Measurements from ENCODE around the gene BSND.

The BSND gene

GRCh38 chr1:54980046-54980527, 18.6 kb upstream of the BSND start:
- no peak overlapping the region for H3K4me2 ChIP-seq (ENCODE audit: low read depth, low read length)
- H4K20me1 ChIP-seq (ENCODE audit: insufficient read depth, low read length): no peaks in the 10 kb centered on the region
- TF ChIP-seq EZH2phosphoT487 (IDR thresholded peaks at IDR 0.05; ENCODE audit: low read length) (no peak), EZH2 (optimal IDR thresholded peaks at IDR 0.05; ENCODE audit: low read depth, low read length) (no peak), CTCF (IDR thresholded peaks at IDR 0.05; ENCODE audit: low read length) (no peak)
- no peaks in the 10 kb centered on the region for H3K9me3 ChIP-seq (replicated peaks; ENCODE audit: insufficient read depth, low read length)
- H3K4me1 ChIP-seq (ENCODE audit: low read length): no peaks in the 10 kb centered on the region
- H3K27me3 ChIP-seq (replicated peaks; ENCODE audit: insufficient read depth, low read length): peaks cover 2% of the 10 kb centered on the region; the same call in 1 of the 2 replicates
- H2AFZ ChIP-seq (ENCODE audit: low read length): no peak overlapping the region
- H3K79me2 ChIP-seq (ENCODE audit: low read length): no peaks in the 10 kb centered on the region
- H3K9me2 ChIP-seq (replicated peaks; ENCODE audit: insufficient read depth, low read length): no peaks in the 10 kb centered on the region
- no peak overlapping the region for H3K9ac ChIP-seq (ENCODE audit: low read length)
- no peak for DNase-seq
- H3K27ac ChIP-seq (ENCODE audit: low read length): no peak overlapping the region
- H3K4me3 ChIP-seq (ENCODE audit: low read length): no peak overlapping the region
- no peaks in the 10 kb centered on the region for H3K36me3 ChIP-seq (replicated peaks; ENCODE audit: insufficient read depth, low read length)
- H3F3A ChIP-seq (ENCODE audit: insufficient read depth, low read length): no peaks in the 10 kb centered on the region

DNA sequence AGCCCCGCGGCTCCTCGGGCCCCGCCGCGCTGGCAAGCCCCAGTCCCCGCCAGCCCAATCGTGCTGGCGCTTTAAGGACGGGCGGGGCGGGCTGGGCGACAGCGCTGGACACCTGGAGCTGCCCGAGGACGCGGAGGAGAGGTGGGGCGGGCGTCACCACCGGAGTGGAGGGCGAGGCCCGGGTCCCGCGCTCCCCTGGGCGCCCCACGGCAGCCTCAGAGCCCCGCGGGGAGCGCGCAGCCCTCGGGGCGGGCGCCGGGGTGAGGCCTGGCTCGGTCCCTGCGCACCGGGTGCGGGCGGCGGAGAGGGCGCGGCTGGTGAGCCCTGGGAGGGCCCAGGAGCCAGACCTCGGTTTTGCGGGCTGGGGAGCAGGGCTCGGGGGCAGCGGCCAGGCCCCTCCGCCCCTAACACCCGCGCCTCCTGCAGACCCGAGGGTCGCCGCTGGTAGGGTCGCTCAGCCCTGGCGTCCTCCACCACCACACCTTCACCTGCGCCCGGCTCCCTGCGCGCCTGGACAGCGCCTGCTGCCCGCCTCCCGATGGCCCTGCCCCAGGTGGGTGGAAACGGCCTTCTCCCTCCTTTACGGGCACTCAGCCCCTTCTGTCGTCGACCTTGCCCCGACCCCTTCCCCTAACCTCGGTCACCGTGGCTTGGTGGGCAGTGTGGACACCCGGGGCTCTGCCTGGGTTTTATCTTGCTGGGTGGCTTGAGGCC, 18.0 kb upstream of the BSND start, which contains the start of gene TMEM61:
Gene TMEM61 (plus strand): TSS at position 101 of the 714 bp plus-strand sequence. CDS start 438 bp downstream, at position 539.
- Histone ChIP-seq H3K9me2 (replicated peaks; ENCODE audit: insufficient read depth, low read length) (no peaks in the 10 kb centered on the region), H3K9me3 (replicated peaks; ENCODE audit: insufficient read depth, low read length) (no peaks in the 10 kb centered on the region), H4K20me1 (ENCODE audit: insufficient read depth, low read length) (no peaks in the 10 kb centered on the region), H3K4me3 (ENCODE audit: low read length) (no peak within 1 kb of the TSS), H3K36me3 (replicated peaks; ENCODE audit: insufficient read depth, low read length) (no peaks in the 10 kb centered on the region), H3K4me2 (ENCODE audit: low read depth, low read length) (no peak within 1 kb of the TSS), H3K9ac (ENCODE audit: low read length) (no peak within 1 kb of the TSS), H3K4me1 (ENCODE audit: low read length) (no peaks in the 10 kb centered on the region), H3K27ac (ENCODE audit: low read length) (no peak within 1 kb of the TSS), H2AFZ (ENCODE audit: low read length) (no peak within 1 kb of the TSS), H3K79me2 (ENCODE audit: low read length) (no peaks in the 10 kb centered on the region), H3F3A (ENCODE audit: insufficient read depth, low read length) (no peaks in the 10 kb centered on the region), H3K27me3 (replicated peaks; ENCODE audit: insufficient read depth, low read length) (peaks cover 2% of the 10 kb centered on the region; the same call in 1 of the 2 replicates)
- TF ChIP-seq EZH2phosphoT487 (IDR thresholded peaks at IDR 0.05; ENCODE audit: low read length): no peak
- TF ChIP-seq EZH2 (optimal IDR thresholded peaks at IDR 0.05; ENCODE audit: low read depth, low read length): no peak
- TF ChIP-seq CTCF (IDR thresholded peaks at IDR 0.05; ENCODE audit: low read length): no peak
- no peak for DNase-seq

DNA sequence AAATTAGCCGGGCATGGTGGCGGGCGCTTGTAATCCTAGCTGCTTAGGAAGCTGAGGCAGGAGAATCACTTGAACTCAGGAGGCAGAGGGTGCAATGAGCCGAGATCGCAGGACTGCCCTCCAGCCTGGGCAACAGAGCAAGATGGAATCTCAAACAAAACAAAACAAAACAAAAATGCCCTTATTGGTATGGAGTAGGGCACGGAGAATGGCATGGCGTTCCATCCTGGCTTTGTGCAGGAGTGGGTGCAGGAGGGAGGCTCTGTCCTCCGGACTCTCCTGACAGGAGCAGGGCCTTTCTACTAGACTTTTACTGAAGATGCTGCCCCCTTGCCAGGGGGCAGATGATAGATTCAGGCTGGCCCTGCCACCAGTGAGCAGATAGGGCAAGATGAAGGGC, 17.3 kb upstream of the BSND start:
- H3K4me1 ChIP-seq (ENCODE audit: low read length): no peaks in the 10 kb centered on the region
- no peak for DNase-seq
- no peaks in the 10 kb centered on the region for H3K9me3 ChIP-seq (replicated peaks; ENCODE audit: insufficient read depth, low read length)
- no peak overlapping the region for H3K9ac ChIP-seq (ENCODE audit: low read length)
- H4K20me1 ChIP-seq (ENCODE audit: insufficient read depth, low read length): no peaks in the 10 kb centered on the region
- no peak for TF ChIP-seq CTCF (IDR thresholded peaks at IDR 0.05; ENCODE audit: low read length)
- TF ChIP-seq EZH2phosphoT487 (IDR thresholded peaks at IDR 0.05; ENCODE audit: low read length): no peak
- no peak for TF ChIP-seq EZH2 (optimal IDR thresholded peaks at IDR 0.05; ENCODE audit: low read depth, low read length)
- H3K27me3 ChIP-seq (replicated peaks; ENCODE audit: insufficient read depth, low read length): peaks cover 2% of the 10 kb centered on the region; the same call in 1 of the 2 replicates
- no peaks in the 10 kb centered on the region for H3K36me3 ChIP-seq (replicated peaks; ENCODE audit: insufficient read depth, low read length)
- no peak overlapping the region for H2AFZ ChIP-seq (ENCODE audit: low read length)
- no peak overlapping the region for H3K27ac ChIP-seq (ENCODE audit: low read length)
- H3F3A ChIP-seq (ENCODE audit: insufficient read depth, low read length): no peaks in the 10 kb centered on the region
- H3K9me2 ChIP-seq (replicated peaks; ENCODE audit: insufficient read depth, low read length): no peaks in the 10 kb centered on the region
- H3K4me3 ChIP-seq (ENCODE audit: low read length): no peak overlapping the region
- H3K79me2 ChIP-seq (ENCODE audit: low read length): no peaks in the 10 kb centered on the region
- no peak overlapping the region for H3K4me2 ChIP-seq (ENCODE audit: low read depth, low read length)
